Esophagus muscularis mucosa (tissue), 4 donors: ENCODE measurements around the gene PKNOX1. TPM values are rescaled to one million over a fixed set of nuclear protein-coding genes. Genes with fewer than 3 reads are reported as not detected.
"Not testable (repeated sequence)": the region's sequence is repeated elsewhere in the genome, so short reads cannot be mapped to it uniquely, and the experiment has no call there.

Experiments
- DNase-seq: peaks from one replicate; pipeline ENCODE4 v3.0.0-alpha.2; 2017; ENCODE audit errors: extremely low spot score
- H3K27ac ChIP-seq, 4 donors: fragments of 200-600 bp; sonication (generic); replicated peaks in 1 of 4; 1 replicate in 3 of 4; 2 replicates in 1 of 4; pipeline ENCODE4 v1.5.1; 2016 to 2019; ENCODE audit warnings: mild to moderate bottlenecking in 1 of 4
- H3K27me3 ChIP-seq, 4 donors: fragments of 200-600 bp; sonication (generic); one replicate each; pipeline versions ENCODE4 v1.5.1 to v1.6.0; 2016 to 2019
- H3K36me3 ChIP-seq, 4 donors: fragments of 200-600 bp; sonication (generic); one replicate each; pipeline ENCODE4 v1.5.1; 2016 to 2019
- H3K4me1 ChIP-seq, 4 donors: fragments of 200-600 bp; sonication (generic); one replicate each; pipeline ENCODE4 v1.5.1; 2016 to 2019
- H3K4me3 ChIP-seq, 4 donors: fragments of 200-600 bp; sonication (generic); 1 replicate in 2 of 4; 2 replicates in 2 of 4; pipeline ENCODE4 v1.5.1; 2016 to 2019; ENCODE audit warnings: mild to moderate bottlenecking in 4 of 4, moderate library complexity in 1 of 4
- H3K9me3 ChIP-seq, 4 donors: fragments of 200-600 bp; sonication (generic); 1 replicate in 3 of 4; 2 replicates in 1 of 4; pipeline ENCODE4 v1.5.1; 2016 to 2019
- EP300 ChIP-seq: sonication (generic); formaldehyde crosslinking; IDR thresholded peaks from one replicate; pipeline ENCODE4 v1.6.1; 2017; ENCODE audit warnings: antibody characterized with exemption
- POLR2A ChIP-seq: fragments of 450-650 bp; IDR thresholded peaks from one replicate; pipeline ENCODE4 v1.6.1; 2017; ENCODE audit warnings: antibody characterized with exemption, moderate library complexity, mild to moderate bottlenecking, low read depth
- POLR2AphosphoS5 ChIP-seq, 2 donors: sonication (generic); formaldehyde crosslinking; IDR thresholded peaks; one replicate each; pipeline ENCODE4 v1.6.1; 2017; ENCODE audit warnings: antibody characterized with exemption in 2 of 2
- WGBS: methylation state at CpG from one replicate; pipeline ENCODE4 v1.1.5; 2018; 5-methylcytosine and 5-hydroxymethylcytosine counted together
- intact Hi-C: fragments of 100-400 bp; cut with DNase I; formaldehyde crosslinking; loops from one replicate; pipeline ENCODE4 v1.15.1; 2023
- total RNA-seq, 4 donors: library from RNA; depleted of rRNA; stranded (reverse); fragments of >200 nt; gene quantifications; one replicate each; pipeline versions ENCODE4 v1.1.0 to v1.2.1, GENCODE V29; 2016
- TF ChIP-seq, protein P1 (sequence below), 3 experiments: fragments of 200-600 bp in 2 of 3; fragments of 450-650 bp in 1 of 3; sonication (generic) in 2 of 3; IDR thresholded peaks; one replicate each; pipeline ENCODE4 v1.5.1; 2017 to 2019; ENCODE audit warnings: antibody characterized with exemption in 3 of 3, mild to moderate bottlenecking in 2 of 3, moderate library complexity in 1 of 3

Gene PKNOX1
- total RNA-seq, 4 donors from 2014 or later, result 10.3 to 18.7 (median 14.3) TPM

DNA sequence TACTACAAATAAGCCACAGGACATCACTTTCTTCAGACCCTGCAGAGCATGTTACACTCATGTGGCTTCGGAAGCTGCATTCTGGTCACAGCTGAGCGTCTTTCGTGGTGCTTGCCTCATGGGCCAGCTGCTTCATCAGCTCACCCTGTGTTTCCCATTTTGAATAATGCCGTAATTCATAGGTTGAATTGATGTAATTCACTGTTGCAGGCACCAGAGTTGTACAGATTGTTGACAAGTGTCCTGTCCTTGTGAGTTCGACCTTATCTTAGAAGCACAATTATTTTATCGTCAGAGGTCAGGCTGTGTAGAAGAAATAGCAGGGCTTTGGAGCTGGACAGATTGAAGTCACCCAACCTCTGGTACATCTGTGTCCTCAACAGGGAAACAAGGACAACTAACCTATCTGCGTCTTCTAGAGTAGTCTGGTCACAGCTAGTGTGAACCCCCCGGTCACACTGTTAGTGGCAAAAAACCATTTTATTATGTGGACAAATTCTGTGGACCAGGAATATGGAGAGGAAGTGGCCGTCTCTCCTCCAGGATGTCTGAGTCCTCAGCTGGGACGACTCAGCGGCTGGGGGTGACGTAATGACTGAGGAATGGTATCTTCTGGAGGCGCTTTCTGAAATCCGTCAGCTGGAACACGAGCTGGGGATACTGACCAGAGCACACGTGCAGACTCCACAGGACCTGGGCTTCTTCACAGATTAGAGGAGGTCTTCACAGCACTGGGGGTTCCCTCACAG is 17.8 kb downstream of the PKNOX1 start:
- Histone ChIP-seq H3K9me3 (no peaks in the 10 kb centered on the region), H3K4me3 (no peak overlapping the region), H3K27me3 (no peaks in the 10 kb centered on the region), H3K4me1 (peaks cover 12 to 26% (median 22%) of the 10 kb centered on the region in 4 donors), H3K27ac (peak overlapping the region; percentile 64 to 76 (median 71)), H3K36me3 (no peaks in the 10 kb centered on the region)
- intact Hi-C loops, result loop anchor here (10.0 kb wide), 1 partner anchor 47 kb away; no protein-coding TSS in a partner anchor
- peak; percentile 93 for DNase-seq
- no peak for TF ChIP-seq POLR2A
- TF ChIP-seq, protein P1, sequence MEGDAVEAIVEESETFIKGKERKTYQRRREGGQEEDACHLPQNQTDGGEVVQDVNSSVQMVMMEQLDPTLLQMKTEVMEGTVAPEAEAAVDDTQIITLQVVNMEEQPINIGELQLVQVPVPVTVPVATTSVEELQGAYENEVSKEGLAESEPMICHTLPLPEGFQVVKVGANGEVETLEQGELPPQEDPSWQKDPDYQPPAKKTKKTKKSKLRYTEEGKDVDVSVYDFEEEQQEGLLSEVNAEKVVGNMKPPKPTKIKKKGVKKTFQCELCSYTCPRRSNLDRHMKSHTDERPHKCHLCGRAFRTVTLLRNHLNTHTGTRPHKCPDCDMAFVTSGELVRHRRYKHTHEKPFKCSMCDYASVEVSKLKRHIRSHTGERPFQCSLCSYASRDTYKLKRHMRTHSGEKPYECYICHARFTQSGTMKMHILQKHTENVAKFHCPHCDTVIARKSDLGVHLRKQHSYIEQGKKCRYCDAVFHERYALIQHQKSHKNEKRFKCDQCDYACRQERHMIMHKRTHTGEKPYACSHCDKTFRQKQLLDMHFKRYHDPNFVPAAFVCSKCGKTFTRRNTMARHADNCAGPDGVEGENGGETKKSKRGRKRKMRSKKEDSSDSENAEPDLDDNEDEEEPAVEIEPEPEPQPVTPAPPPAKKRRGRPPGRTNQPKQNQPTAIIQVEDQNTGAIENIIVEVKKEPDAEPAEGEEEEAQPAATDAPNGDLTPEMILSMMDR (IDR thresholded peaks at IDR 0.05), result no peak
- TF ChIP-seq POLR2AphosphoS5 (IDR thresholded peaks at IDR 0.05), result peak; percentile 76 to 80
- TF ChIP-seq EP300, result no peak
- WGBS, result 51% methylated on average over 16 of the region's 16 CpGs

DNA sequence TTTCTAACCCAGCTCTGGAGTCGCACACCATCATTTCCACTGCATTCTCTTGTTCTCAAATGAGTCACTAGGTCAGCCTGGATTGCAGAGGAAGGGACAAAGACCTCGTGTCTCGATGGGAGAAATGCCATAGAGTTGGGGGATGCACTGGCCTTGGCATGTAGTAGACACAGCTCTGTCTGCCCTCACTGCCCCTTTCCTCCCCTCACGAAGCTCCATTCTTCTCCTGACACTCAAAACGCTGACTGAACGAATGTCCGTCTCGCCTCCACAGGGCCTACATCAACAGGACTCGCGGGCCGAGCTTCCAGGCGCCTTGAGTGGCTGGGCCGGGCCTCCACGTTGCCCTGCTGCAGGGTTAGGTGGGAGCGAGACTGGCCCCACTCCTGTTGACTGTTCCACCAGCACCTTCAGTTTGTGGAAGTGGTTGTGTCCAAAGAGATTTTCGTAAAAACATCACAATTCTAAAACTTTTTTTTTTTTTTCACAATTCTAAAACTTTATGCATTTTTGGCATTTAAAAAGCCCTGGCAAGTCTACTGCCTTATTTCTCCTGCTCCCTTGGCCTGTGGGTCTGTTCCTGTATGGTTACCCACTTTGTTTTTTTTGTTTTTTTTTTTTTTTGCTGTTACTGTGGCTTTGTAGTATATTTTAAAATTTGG is 18.8 kb downstream of the PKNOX1 start:
- no peak for DNase-seq
- H3K4me3 ChIP-seq, result no peak overlapping the region
- H3K27ac ChIP-seq, result peak overlapping the region; percentile 64 to 76 (median 71)
- TF ChIP-seq, protein P1 (IDR thresholded peaks at IDR 0.05), result no peak
- TF ChIP-seq POLR2A (no peak), EP300 (no peak), POLR2AphosphoS5 (IDR thresholded peaks at IDR 0.05) (no peak)
- no peaks in the 10 kb centered on the region for H3K36me3 ChIP-seq
- peaks cover 12 to 33% (median 29%) of the 10 kb centered on the region in 4 donors for H3K4me1 ChIP-seq
- no peaks in the 10 kb centered on the region for H3K27me3 ChIP-seq
- H3K9me3 ChIP-seq, result no peaks in the 10 kb centered on the region
- intact Hi-C loops, result loop anchor here (10.0 kb wide), 1 partner anchor 48 kb away; no protein-coding TSS in a partner anchor
- WGBS, result 85% methylated on average over 16 of the region's 16 CpGs

DNA sequence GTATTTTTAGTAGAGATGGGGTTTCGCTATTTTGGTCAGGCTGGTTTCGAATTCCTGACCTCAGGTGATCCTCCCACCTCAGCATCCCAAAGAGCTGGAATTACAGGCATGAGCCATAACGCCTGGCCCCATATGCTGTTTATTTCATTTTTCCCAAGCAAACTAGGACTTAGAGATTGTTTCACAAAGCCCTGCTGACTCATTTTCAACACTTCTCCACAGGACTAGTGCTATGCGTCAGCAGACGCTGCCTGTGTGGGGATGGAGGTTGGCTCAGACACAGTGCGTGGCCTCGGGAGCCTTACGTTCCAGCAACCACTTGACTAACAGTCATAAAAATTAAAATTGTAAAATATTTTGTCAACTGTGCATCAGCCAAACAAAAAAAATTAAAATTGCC is 22.7 kb downstream of the PKNOX1 start:
- TF ChIP-seq POLR2AphosphoS5 (IDR thresholded peaks at IDR 0.05), result peak; percentile 52 to 72
- TF ChIP-seq, protein P1 (IDR thresholded peaks at IDR 0.05), result no peak
- no peak for TF ChIP-seq EP300
- Histone ChIP-seq H3K4me1 (peaks cover 8 to 42% (median 39%) of the 10 kb centered on the region in 4 donors), H3K36me3 (no peaks in the 10 kb centered on the region), H3K27ac (peak overlapping the region; percentile 31 to 66 (median 52)), H3K27me3 (no peaks in the 10 kb centered on the region), H3K9me3 (no peaks in the 10 kb centered on the region), H3K4me3 (no peak overlapping the region)
- no peak for DNase-seq
- 78% methylated on average over 8 of the region's 8 CpGs for WGBS
- intact Hi-C loops, result loop anchor here (10.0 kb wide), 1 partner anchor 52 kb away; no protein-coding TSS in a partner anchor

DNA sequence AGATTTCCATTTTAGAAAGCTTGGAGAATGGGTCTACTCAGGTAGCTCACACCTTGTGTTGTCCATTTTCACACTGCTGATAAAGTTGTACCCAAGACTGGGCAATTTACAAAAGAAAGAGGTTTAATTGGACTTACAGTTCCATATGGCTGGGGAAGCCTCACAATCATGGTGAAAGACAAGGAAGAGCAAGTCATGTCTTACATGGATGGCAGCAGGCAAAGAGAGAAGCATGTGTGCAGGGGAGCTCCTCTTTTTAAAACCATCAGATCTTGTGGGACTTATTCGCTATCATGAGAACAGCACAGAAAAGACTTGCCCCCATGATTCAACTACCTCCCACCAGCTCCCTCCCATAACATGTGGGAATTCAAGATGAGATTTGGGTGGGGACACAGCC is 23.6 kb downstream of the PKNOX1 start:
- H3K27ac ChIP-seq, result peak overlapping the region in 1 of 4 donors; percentile 48
- not testable (repeated sequence) for DNase-seq, H3K4me3 ChIP-seq, H3K36me3 ChIP-seq, H3K27me3 ChIP-seq, H3K9me3 ChIP-seq
- 100% methylated on average over 1 of the region's 1 CpG for WGBS
- H3K4me1 ChIP-seq, result peaks cover 1 to 33% (median 30%) of the 10 kb centered on the region in 4 donors
- intact Hi-C loops, result loop anchor here (10.0 kb wide), 1 partner anchor 53 kb away; no protein-coding TSS in a partner anchor

DNA sequence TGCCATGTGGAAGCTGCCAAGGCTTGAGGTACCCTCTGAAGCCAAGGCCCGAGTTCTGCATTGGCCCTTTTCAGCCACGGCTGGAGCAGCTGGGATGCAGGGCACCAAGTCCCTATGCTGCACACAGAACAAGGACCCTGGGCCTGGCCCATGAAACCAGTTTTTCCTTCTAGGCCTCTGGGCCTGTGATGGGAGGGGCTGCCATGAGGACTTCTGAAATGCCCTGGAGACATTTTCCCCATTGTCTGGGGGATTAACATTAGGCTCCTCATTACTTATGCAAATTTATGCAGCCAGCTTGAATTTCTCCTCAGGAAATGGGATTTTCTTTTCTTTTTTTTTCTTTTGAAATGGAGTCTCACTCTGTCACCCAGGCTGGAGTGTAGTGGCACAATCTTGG is 24.8 kb downstream of the PKNOX1 start:
- H3K9me3 ChIP-seq, H3K27ac ChIP-seq, DNase-seq, H3K36me3 ChIP-seq, H3K27me3 ChIP-seq, H3K4me3 ChIP-seq: not testable (repeated sequence)
- intact Hi-C loops, result loop anchor here (10.0 kb wide), 1 partner anchor 54 kb away; no protein-coding TSS in a partner anchor
- WGBS, result 85% methylated on average over 2 of the region's 2 CpGs
- peaks cover 0 to 27% (median 26%) of the 10 kb centered on the region in 4 donors for H3K4me1 ChIP-seq

DNA sequence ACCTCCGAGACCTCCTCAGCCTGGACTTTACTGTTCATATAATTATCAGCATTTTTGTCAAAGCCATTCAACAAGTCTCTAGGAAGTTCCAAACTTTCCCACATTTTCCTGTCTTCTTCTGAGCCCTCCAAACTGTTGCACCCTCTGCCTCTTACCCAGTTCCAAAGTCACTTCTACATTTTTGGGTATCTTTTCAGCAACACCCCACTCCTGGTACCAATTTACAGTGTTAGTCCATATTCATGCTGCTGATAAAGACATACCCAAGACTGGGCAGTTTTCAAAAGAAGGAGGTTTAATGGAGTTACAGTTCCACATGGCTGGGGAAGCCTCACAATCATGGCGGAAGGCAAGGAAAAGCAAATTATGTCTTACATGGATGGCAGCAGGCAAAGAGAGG is 25.7 kb downstream of the PKNOX1 start:
- intact Hi-C loops, H3K36me3 ChIP-seq, H3K4me3 ChIP-seq, DNase-seq, H3K9me3 ChIP-seq, H3K27ac ChIP-seq, H3K27me3 ChIP-seq: not testable (repeated sequence)
- WGBS, result 100% methylated on average over 2 of the region's 2 CpGs
- H3K4me1 ChIP-seq, result peaks cover 0 to 27% (median 26%) of the 10 kb centered on the region in 4 donors
